Neural cell (in vitro differentiated cells): ENCODE data around the gene TRPM1. TPM values are rescaled to one million over a fixed set of nuclear protein-coding genes. Genes with fewer than 3 reads are reported as not detected.

ENCODE experiments used
- H2AFZ ChIP-seq: fragments of 200-600, 300-800 bp; sonication (generic), shearing (Covaris generic); 2 replicates; pipeline ENCODE4 v1.6.0; 2014; ENCODE audit warnings: low read depth, mild to moderate bottlenecking, antibody characterized with exemption, low read length, moderate library complexity
- H3F3A ChIP-seq: fragments of 200-600 bp; shearing (Covaris generic); 2 replicates; pipeline ENCODE4 v1.6.1; 2016; ENCODE audit warnings: mild to moderate bottlenecking, moderate library complexity, mixed read lengths, antibody characterized with exemption, low read length; ENCODE audit not compliant: insufficient read depth, poor library complexity, severe bottlenecking
- H3K27ac ChIP-seq: fragments of 200-600, 300-800 bp; sonication (generic), shearing (Covaris generic); 2 replicates; pipeline ENCODE4 v1.5.1; 2014; ENCODE audit warnings: mild to moderate bottlenecking, low read length, moderate library complexity
- H3K27me3 ChIP-seq: fragments of 300-800, 200-600 bp; sonication (generic), shearing (Covaris generic); 2 replicates; pipeline ENCODE4 v1.6.0; 2014; ENCODE audit warnings: mild to moderate bottlenecking, low read depth, low read length, moderate library complexity; ENCODE audit not compliant: insufficient read depth
- H3K36me3 ChIP-seq: fragments of 300-800, 200-600 bp; sonication (generic), shearing (Covaris generic); 2 replicates; pipeline ENCODE4 v1.5.1; 2014; ENCODE audit warnings: mild to moderate bottlenecking, antibody characterized with exemption, low read length, moderate library complexity; ENCODE audit not compliant: insufficient read depth
- H3K4me2 ChIP-seq: fragments of 300-800, 200-600 bp; sonication (generic), shearing (Covaris generic); 2 replicates; pipeline ENCODE4 v1.6.0; 2014; ENCODE audit warnings: mild to moderate bottlenecking, low read length
- H3K4me3 ChIP-seq: fragments of 300-800, 200-600 bp; sonication (generic), shearing (Covaris generic); 2 replicates; pipeline ENCODE4 v1.5.1; 2014; ENCODE audit warnings: mild to moderate bottlenecking, low read length, moderate library complexity
- H3K79me2 ChIP-seq: fragments of 200-600 bp; shearing (Covaris generic); replicated peaks from 2 replicates; pipeline ENCODE4 v1.6.0; 2014; ENCODE audit warnings: mild to moderate bottlenecking, low read length, moderate library complexity; ENCODE audit not compliant: insufficient read depth
- H3K9ac ChIP-seq: fragments of 300-800, 200-600 bp; sonication (generic), shearing (Covaris generic); 2 replicates; pipeline ENCODE4 v1.6.1; 2016; ENCODE audit warnings: mild to moderate bottlenecking, low read length, mixed read lengths
- H3K9me2 ChIP-seq: fragments of 200-600 bp; shearing (Covaris generic); 2 replicates; pipeline ENCODE4 v1.6.1; 2016; ENCODE audit warnings: mild to moderate bottlenecking, low read length, mixed read lengths; ENCODE audit not compliant: insufficient read depth
- H3K9me3 ChIP-seq: fragments of 200-600, 300-800 bp; sonication (generic), shearing (Covaris generic); 2 replicates; pipeline ENCODE4 v1.6.1; 2016; ENCODE audit warnings: mild to moderate bottlenecking, mixed run types, low read length, moderate library complexity, mixed read lengths
- H4K20me1 ChIP-seq: fragments of 200-600 bp; shearing (Covaris generic); 2 replicates; pipeline ENCODE4 v1.6.1; 2016; ENCODE audit warnings: mild to moderate bottlenecking, mixed run types; ENCODE audit not compliant: insufficient read depth
- CTCF ChIP-seq: fragments of 450-650 bp; IDR thresholded peaks from 2 replicates; pipeline ENCODE4 v1.5.1; 2014; ENCODE audit warnings: antibody characterized with exemption, mild to moderate bottlenecking, moderate library complexity; ENCODE audit not compliant: poor library complexity, severe bottlenecking
- EP300 ChIP-seq: fragments of 450-650 bp; conservative IDR thresholded peaks from 2 replicates; pipeline ENCODE4 v1.6.1; 2014; ENCODE audit warnings: antibody characterized with exemption, mild to moderate bottlenecking, moderate library complexity; ENCODE audit not compliant: poor library complexity, severe bottlenecking
- EZH2 ChIP-seq: fragments of 200-600, 300-800 bp; shearing (Covaris generic), sonication (generic); IDR thresholded peaks from 2 replicates; pipeline ENCODE4 v1.6.1; 2014; ENCODE audit warnings: antibody characterized with exemption, low read length, borderline replicate concordance, mild to moderate bottlenecking; ENCODE audit not compliant: insufficient read depth, poor library complexity, severe bottlenecking
- MXI1 ChIP-seq: fragments of 450-650 bp; conservative IDR thresholded peaks from 2 replicates; pipeline ENCODE4 v1.6.1; 2014; ENCODE audit warnings: antibody characterized with exemption, mild to moderate bottlenecking; ENCODE audit not compliant: poor library complexity, severe bottlenecking
- POLR2AphosphoS5 ChIP-seq: IDR thresholded peaks from 2 replicates; pipeline ENCODE4 v1.6.1; 2012
- RAD21 ChIP-seq: fragments of 450-650 bp; conservative IDR thresholded peaks from 2 replicates; pipeline ENCODE4 v1.6.1; 2014; ENCODE audit warnings: antibody characterized with exemption, mild to moderate bottlenecking, moderate library complexity
- REST ChIP-seq: IDR thresholded peaks from 2 replicates; pipeline ENCODE4 v1.6.1; 2012; ENCODE audit warnings: borderline replicate concordance
- SMC3 ChIP-seq: fragments of 450-650 bp; conservative IDR thresholded peaks from 2 replicates; pipeline ENCODE4 v1.6.1; 2014; ENCODE audit warnings: antibody characterized with exemption, mild to moderate bottlenecking, moderate library complexity; ENCODE audit not compliant: poor library complexity
- TAF1 ChIP-seq: IDR thresholded peaks from 2 replicates; pipeline ENCODE4 v1.6.1; 2012; ENCODE audit warnings: low read depth
- polyA plus RNA-seq: library from polyadenylated mRNA; depleted of rRNA; stranded (reverse); fragments of >200 nt; gene quantifications from 2 replicates; pipeline ENCODE4 v1.2.3, GENCODE V29; 2014

The TRPM1 gene
- polyA plus RNA-seq, 1 donor from 2014 or later = not detected

GRCh38 chr15:31042751-31043150 lies 58.8 kb downstream of the TRPM1 start:
- no peak overlapping the region for H3K4me2 ChIP-seq
- no peaks in the 10 kb centered on the region for H3K36me3 ChIP-seq
- no peak overlapping the region for H2AFZ ChIP-seq

GRCh38 chr15:31041610-31042009 lies 59.9 kb downstream of the TRPM1 start:
- H3K4me2 ChIP-seq = no peak overlapping the region
- H3K27me3 ChIP-seq = no peaks in the 10 kb centered on the region
- H3K27ac ChIP-seq = no peak overlapping the region
- H3K36me3 ChIP-seq = no peaks in the 10 kb centered on the region
- H3K79me2 ChIP-seq = no peaks in the 10 kb centered on the region
- no peak overlapping the region for H2AFZ ChIP-seq
- H3F3A ChIP-seq = no peaks in the 10 kb centered on the region
- no peaks in the 10 kb centered on the region for H4K20me1 ChIP-seq
- H3K9me2 ChIP-seq = no peaks in the 10 kb centered on the region
- H3K9me3 ChIP-seq = no peaks in the 10 kb centered on the region
- no peak overlapping the region for H3K9ac ChIP-seq
- H3K4me3 ChIP-seq = no peak overlapping the region
- TF ChIP-seq TAF1 (no peak), CTCF (no peak), REST (no peak), EZH2 (no peak), MXI1 (no peak), EP300 (no peak), SMC3 (no peak), RAD21 (no peak), POLR2AphosphoS5 (no peak)

More at GRCh38 chr15:31042751-31043150, 58.8 kb downstream of the TRPM1 start:
- H3K79me2 ChIP-seq = no peaks in the 10 kb centered on the region
- no peaks in the 10 kb centered on the region for H3K9me2 ChIP-seq
- no peak for TF ChIP-seq REST
- no peaks in the 10 kb centered on the region for H4K20me1 ChIP-seq
- no peaks in the 10 kb centered on the region for H3F3A ChIP-seq
- H3K27ac ChIP-seq = no peak overlapping the region
- no peak overlapping the region for H3K9ac ChIP-seq
- no peak overlapping the region for H3K4me3 ChIP-seq
- no peaks in the 10 kb centered on the region for H3K9me3 ChIP-seq
- H3K27me3 ChIP-seq = no peaks in the 10 kb centered on the region
